ENCODE data around the gene CHL1. TPM values are rescaled to one million over a fixed set of nuclear protein-coding genes. Genes with fewer than 3 reads are reported as not detected.

CHL1 gene
- polyA plus RNA-seq, 2 of the 4 experiments (the other 2 are of a cell fraction), result 0.05 TPM; not detected in 1

GRCh38 chr3:199835-200234 is 3.3 kb downstream of the CHL1 start (continued):
- TF ChIP-seq ESRRA (IDR thresholded peaks at IDR 0.05; ENCODE audit: borderline replicate concordance, low read length), result no peak
- TF ChIP-seq, protein P1, sequence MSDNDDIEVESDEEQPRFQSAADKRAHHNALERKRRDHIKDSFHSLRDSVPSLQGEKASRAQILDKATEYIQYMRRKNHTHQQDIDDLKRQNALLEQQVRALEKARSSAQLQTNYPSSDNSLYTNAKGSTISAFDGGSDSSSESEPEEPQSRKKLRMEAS (IDR thresholded peaks at IDR 0.05), result no peak
- no peak for TF ChIP-seq NR3C1 (IDR thresholded peaks at IDR 0.05)
- no peak for TF ChIP-seq MAFK (IDR thresholded peaks at IDR 0.05; ENCODE audit: partially characterized antibody)
- TF ChIP-seq ZC3H11A (IDR thresholded peaks at IDR 0.05), result no peak
- TF ChIP-seq FOSL2 (IDR thresholded peaks at IDR 0.05), result no peak
- no peak for TF ChIP-seq FOSL2 (CRISPR knock-in tag; IDR thresholded peaks at IDR 0.05)

- ChIA-PET POLR2A (no interaction called here), CTCF (no interaction called here)
- DNase-seq (ENCODE audit: low read depth in 1 of 2, low spot score in 1 of 2) (no peak), FAIRE-seq (no peak), ATAC-seq (no peak)
- Histone ChIP-seq H3K4me3 (no peak overlapping the region), H3K9me3 (no peaks in the 10 kb centered on the region), H3K27ac (no peak overlapping the region), H3K4me1 (peaks cover 17% of the 10 kb centered on the region; the same call in 2 of the 3 replicates), H3K4me2 (no peak overlapping the region)
- WGBS (ENCODE audit: missing lambda C conversion rate), result 13% methylated on average over 4 of the region's 4 CpGs
- TF ChIP-seq, protein P2, sequence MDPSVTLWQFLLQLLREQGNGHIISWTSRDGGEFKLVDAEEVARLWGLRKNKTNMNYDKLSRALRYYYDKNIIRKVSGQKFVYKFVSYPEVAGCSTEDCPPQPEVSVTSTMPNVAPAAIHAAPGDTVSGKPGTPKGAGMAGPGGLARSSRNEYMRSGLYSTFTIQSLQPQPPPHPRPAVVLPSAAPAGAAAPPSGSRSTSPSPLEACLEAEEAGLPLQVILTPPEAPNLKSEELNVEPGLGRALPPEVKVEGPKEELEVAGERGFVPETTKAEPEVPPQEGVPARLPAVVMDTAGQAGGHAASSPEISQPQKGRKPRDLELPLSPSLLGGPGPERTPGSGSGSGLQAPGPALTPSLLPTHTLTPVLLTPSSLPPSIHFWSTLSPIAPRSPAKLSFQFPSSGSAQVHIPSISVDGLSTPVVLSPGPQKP (IDR thresholded peaks at IDR 0.05; ENCODE audit: low read depth, low read length), result no peak
- TF ChIP-seq PHF8 (IDR thresholded peaks at IDR 0.05; ENCODE audit: borderline replicate concordance, low read depth) (no peak), RNF2 (IDR thresholded peaks at IDR 0.05; ENCODE audit: borderline replicate concordance, low read depth) (no peak), HOXB5 (CRISPR knock-in tag; IDR thresholded peaks at IDR 0.05) (no peak), KDM5A (IDR thresholded peaks at IDR 0.05) (no peak), PBX3 (IDR thresholded peaks at IDR 0.05) (no peak), ZFP36 (IDR thresholded peaks at IDR 0.05; ENCODE audit: borderline replicate concordance, partially characterized antibody) (no peak), NPAS2 (CRISPR knock-in tag; IDR thresholded peaks at IDR 0.05; ENCODE audit: borderline replicate concordance) (no peak), FOSB (CRISPR knock-in tag; IDR thresholded peaks at IDR 0.05) (no peak), HOXB13 (CRISPR knock-in tag; IDR thresholded peaks at IDR 0.05; ENCODE audit: low read depth) (no peak), TFCP2L1 (CRISPR knock-in tag; IDR thresholded peaks at IDR 0.05) (no peak), RARB (CRISPR knock-in tag; IDR thresholded peaks at IDR 0.05) (no peak)
Measured at GRCh38 chr3:200758-201325, 4.3 kb downstream of the CHL1 start.

DNA sequence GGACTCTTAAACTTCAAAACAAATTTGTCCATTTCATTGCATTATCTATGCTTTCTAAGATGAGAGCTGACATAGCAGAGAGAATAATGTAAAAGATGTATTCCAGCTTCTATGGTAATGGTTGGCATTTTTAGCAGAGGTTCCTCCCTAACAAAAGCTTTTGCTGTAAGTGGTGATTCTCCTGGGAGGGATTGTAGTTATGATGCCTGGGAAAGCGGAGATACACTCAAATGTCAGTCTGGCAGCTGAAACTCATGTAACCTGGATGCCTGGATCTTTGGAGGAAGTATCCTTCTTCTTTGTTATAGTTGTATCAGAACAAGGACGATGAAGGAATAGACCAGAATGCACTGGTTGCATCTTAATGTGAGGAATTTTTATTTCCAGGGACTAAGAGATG is 7.5 kb downstream of the CHL1 start:
- ATAC-seq, result no peak
- no peaks in the 10 kb centered on the region for H3K4me1 ChIP-seq
- H3K27ac ChIP-seq, result no peak overlapping the region
- DNase-seq (ENCODE audit: low read depth in 1 of 2, low spot score in 1 of 2), result no peak
- no peak overlapping the region for H3K4me2 ChIP-seq
- TF ChIP-seq, protein P3, sequence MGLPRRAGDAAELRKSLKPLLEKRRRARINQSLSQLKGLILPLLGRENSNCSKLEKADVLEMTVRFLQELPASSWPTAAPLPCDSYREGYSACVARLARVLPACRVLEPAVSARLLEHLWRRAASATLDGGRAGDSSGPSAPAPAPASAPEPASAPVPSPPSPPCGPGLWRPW (IDR thresholded peaks at IDR 0.05), result no peak
- TF ChIP-seq ATOH8 (CRISPR knock-in tag; IDR thresholded peaks at IDR 0.05; ENCODE audit: low read depth) (no peak), FOSL2 (IDR thresholded peaks at IDR 0.05) (no peak), FOSL2 (CRISPR knock-in tag; IDR thresholded peaks at IDR 0.05) (no peak), RCOR1 (IDR thresholded peaks at IDR 0.05; ENCODE audit: low read depth, low read length) (no peak), RAD21 (conservative IDR thresholded peaks at IDR 0.05 in 1 of 2, IDR thresholded peaks at IDR 0.05 in 1 of 2) (no peak), GATA3 (IDR thresholded peaks at IDR 0.05; ENCODE audit: borderline replicate concordance) (no peak), POLR2A (IDR thresholded peaks at IDR 0.05; ENCODE audit: low read length) (no peak), JUN (IDR thresholded peaks at IDR 0.05) (no peak), HOXB13 (CRISPR knock-in tag; IDR thresholded peaks at IDR 0.05; ENCODE audit: low read depth) (no peak), CHD2 (IDR thresholded peaks at IDR 0.05; ENCODE audit: low read length, partially characterized antibody) (no peak), FOXS1 (CRISPR knock-in tag; IDR thresholded peaks at IDR 0.05) (no peak), TFCP2L1 (CRISPR knock-in tag; IDR thresholded peaks at IDR 0.05) (no peak), EHMT2 (IDR thresholded peaks at IDR 0.05; ENCODE audit: low read depth) (no peak), SMC3 (IDR thresholded peaks at IDR 0.05) (no peak), NFE2L2 (conservative IDR thresholded peaks at IDR 0.05; ENCODE audit: low read length) (no peak), RNF2 (IDR thresholded peaks at IDR 0.05; ENCODE audit: borderline replicate concordance, low read depth) (no peak), HOXA7 (CRISPR knock-in tag; IDR thresholded peaks at IDR 0.05) (no peak), MAFK (IDR thresholded peaks at IDR 0.05; ENCODE audit: partially characterized antibody) (no peak), CBX2 (IDR thresholded peaks at IDR 0.05; ENCODE audit: borderline replicate concordance, low read depth) (no peak)
- TF ChIP-seq, protein P4, sequence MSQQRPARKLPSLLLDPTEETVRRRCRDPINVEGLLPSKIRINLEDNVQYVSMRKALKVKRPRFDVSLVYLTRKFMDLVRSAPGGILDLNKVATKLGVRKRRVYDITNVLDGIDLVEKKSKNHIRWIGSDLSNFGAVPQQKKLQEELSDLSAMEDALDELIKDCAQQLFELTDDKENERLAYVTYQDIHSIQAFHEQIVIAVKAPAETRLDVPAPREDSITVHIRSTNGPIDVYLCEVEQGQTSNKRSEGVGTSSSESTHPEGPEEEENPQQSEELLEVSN (IDR thresholded peaks at IDR 0.05; ENCODE audit: borderline replicate concordance, low read depth), result no peak
- CTCF ChIA-PET, result interaction anchor here (0.9 kb wide), 1 partner anchor 14 kb away, joined by 3 read pairs; no protein-coding TSS in a partner anchor
- POLR2A ChIA-PET, result no interaction called here
- FAIRE-seq, result no peak
- H3K4me3 ChIP-seq, result no peak overlapping the region
- 5% methylated on average over 2 of the region's 2 CpGs for WGBS (ENCODE audit: missing lambda C conversion rate)
- no peaks in the 10 kb centered on the region for H3K9me3 ChIP-seq

All from A549 (cell line).